OCI-LY3 (cell line): Measurements from ENCODE around the gene FABP1.

Source experiments
- H2AFZ ChIP-seq: fragments of 200-600, 300-600 bp; shearing (Covaris generic); 2 replicates; pipeline ENCODE4 v1.6.0; 2014; ENCODE audit warnings: antibody characterized with exemption, low read depth, low read length
- H3K27ac ChIP-seq: fragments of 200-600, 300-600 bp; sonication (generic); 2 replicates; pipeline ENCODE4 v1.5.1; 2014; ENCODE audit warnings: mild to moderate bottlenecking, low read length, moderate library complexity, mixed read lengths
- H3K27me3 ChIP-seq: fragments of 200-600, 300-600 bp; sonication (generic); 2 replicates; pipeline ENCODE4 v1.6.1; 2014; ENCODE audit warnings: low read depth, low read length, mixed read lengths
- H3K36me3 ChIP-seq: fragments of 200-600, 300-600 bp; sonication (generic); replicated peaks from 2 replicates; pipeline ENCODE3; 2014; ENCODE audit warnings: low read depth, low read length, mixed read lengths
- H3K4me1 ChIP-seq: fragments of 300-600, 200-600 bp; sonication (generic); 2 replicates; pipeline ENCODE4 v1.6.1; 2014; ENCODE audit warnings: low read length, mixed read lengths
- H3K4me2 ChIP-seq: fragments of 200-600, 300-600 bp; sonication (generic); 2 replicates; pipeline ENCODE4 v1.6.1; 2014; ENCODE audit warnings: low read length, mixed read lengths
- H3K4me3 ChIP-seq: fragments of 300-600, 200-600 bp; sonication (generic); 2 replicates; pipeline ENCODE4 v1.5.1; 2014; ENCODE audit warnings: antibody characterized with exemption, mild to moderate bottlenecking, low read length, moderate library complexity
- H3K79me2 ChIP-seq: fragments of 300-600, 200-600 bp; shearing (Covaris generic); 2 replicates; pipeline ENCODE4 v1.6.1; 2014; ENCODE audit warnings: mild to moderate bottlenecking, low read length, mixed read lengths
- H3K9ac ChIP-seq: fragments of 300-600, 200-600 bp; shearing (Covaris generic); 2 replicates; pipeline ENCODE4 v1.6.0; 2014; ENCODE audit warnings: mild to moderate bottlenecking, low read length, moderate library complexity
- H3K9me3 ChIP-seq: fragments of 200-600, 300-600 bp; shearing (Covaris generic); 2 replicates; pipeline ENCODE4 v1.6.1; 2014; ENCODE audit warnings: low read length, mixed read lengths; ENCODE audit not compliant: insufficient read depth
- H4K20me1 ChIP-seq: fragments of 200-600, 300-600 bp; sonication (generic); 2 replicates; pipeline ENCODE4 v1.6.1; 2016; ENCODE audit warnings: low read length, mixed read lengths; ENCODE audit not compliant: insufficient read depth
- EZH2phosphoT487 ChIP-seq: fragments of 200-600 bp; shearing (Covaris generic); IDR thresholded peaks from 2 replicates; pipeline ENCODE4 v1.6.1; 2018; ENCODE audit warnings: antibody characterized with exemption, mixed run types, low read depth
- TF ChIP-seq, protein P1 (sequence below): fragments of 200-600, 300-600 bp; sonication (generic); IDR thresholded peaks from 2 replicates; pipeline ENCODE4 v1.5.1; 2014; ENCODE audit warnings: antibody characterized with exemption, low read length, low read depth

FABP1 gene

GRCh38 chr2:88087073-88087472 is 40.8 kb downstream of the FABP1 start:
- H3K4me2 ChIP-seq, result no peak overlapping the region
- H3K27me3 ChIP-seq, result no peaks in the 10 kb centered on the region
- TF ChIP-seq, protein P1, sequence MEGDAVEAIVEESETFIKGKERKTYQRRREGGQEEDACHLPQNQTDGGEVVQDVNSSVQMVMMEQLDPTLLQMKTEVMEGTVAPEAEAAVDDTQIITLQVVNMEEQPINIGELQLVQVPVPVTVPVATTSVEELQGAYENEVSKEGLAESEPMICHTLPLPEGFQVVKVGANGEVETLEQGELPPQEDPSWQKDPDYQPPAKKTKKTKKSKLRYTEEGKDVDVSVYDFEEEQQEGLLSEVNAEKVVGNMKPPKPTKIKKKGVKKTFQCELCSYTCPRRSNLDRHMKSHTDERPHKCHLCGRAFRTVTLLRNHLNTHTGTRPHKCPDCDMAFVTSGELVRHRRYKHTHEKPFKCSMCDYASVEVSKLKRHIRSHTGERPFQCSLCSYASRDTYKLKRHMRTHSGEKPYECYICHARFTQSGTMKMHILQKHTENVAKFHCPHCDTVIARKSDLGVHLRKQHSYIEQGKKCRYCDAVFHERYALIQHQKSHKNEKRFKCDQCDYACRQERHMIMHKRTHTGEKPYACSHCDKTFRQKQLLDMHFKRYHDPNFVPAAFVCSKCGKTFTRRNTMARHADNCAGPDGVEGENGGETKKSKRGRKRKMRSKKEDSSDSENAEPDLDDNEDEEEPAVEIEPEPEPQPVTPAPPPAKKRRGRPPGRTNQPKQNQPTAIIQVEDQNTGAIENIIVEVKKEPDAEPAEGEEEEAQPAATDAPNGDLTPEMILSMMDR, result no peak
- no peak for TF ChIP-seq EZH2phosphoT487
- no peak overlapping the region for H3K27ac ChIP-seq
- H3K4me3 ChIP-seq, result no peak overlapping the region
- no peaks in the 10 kb centered on the region for H3K36me3 ChIP-seq
- H3K9me3 ChIP-seq, result no peaks in the 10 kb centered on the region
- no peak overlapping the region for H3K9ac ChIP-seq
- no peaks in the 10 kb centered on the region for H4K20me1 ChIP-seq
- no peaks in the 10 kb centered on the region for H3K4me1 ChIP-seq
- no peaks in the 10 kb centered on the region for H3K79me2 ChIP-seq
- H2AFZ ChIP-seq, result no peak overlapping the region

DNA sequence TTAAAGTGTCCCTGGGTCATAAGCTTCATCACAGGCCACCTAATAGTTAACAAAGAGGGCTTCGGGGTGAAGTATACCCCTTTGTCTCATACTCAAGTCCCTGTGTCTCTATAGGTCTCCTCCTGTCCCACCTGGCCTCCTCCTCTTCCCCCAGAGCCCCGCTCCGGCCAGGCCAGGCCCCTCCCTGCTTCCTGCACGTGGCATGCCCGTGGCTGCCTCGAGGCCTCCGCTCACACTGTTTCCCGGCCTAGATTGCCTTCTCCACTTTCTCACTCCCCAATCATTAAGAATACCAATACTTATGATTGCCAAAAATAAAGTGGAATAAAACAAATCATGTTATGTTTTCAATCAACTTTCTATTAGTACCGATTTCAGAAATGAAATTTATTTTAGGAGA is 41.5 kb downstream of the FABP1 start:
- Histone ChIP-seq H2AFZ (no peak overlapping the region), H3K9ac (no peak overlapping the region), H3K4me2 (no peak overlapping the region), H4K20me1 (no peaks in the 10 kb centered on the region), H3K4me1 (no peaks in the 10 kb centered on the region), H3K4me3 (no peak overlapping the region), H3K36me3 (no peaks in the 10 kb centered on the region), H3K27me3 (no peaks in the 10 kb centered on the region), H3K27ac (no peak overlapping the region), H3K9me3 (no peaks in the 10 kb centered on the region), H3K79me2 (no peaks in the 10 kb centered on the region)
- no peak for TF ChIP-seq EZH2phosphoT487
- TF ChIP-seq, protein P1, result no peak

- Histone ChIP-seq H3K79me2 (no peaks in the 10 kb centered on the region), H4K20me1 (no peaks in the 10 kb centered on the region), H3K4me1 (no peaks in the 10 kb centered on the region), H3K4me3 (no peak overlapping the region), H3K9ac (no peak overlapping the region), H3K27me3 (no peaks in the 10 kb centered on the region), H3K4me2 (no peak overlapping the region), H3K27ac (no peak overlapping the region), H3K36me3 (no peaks in the 10 kb centered on the region), H2AFZ (no peak overlapping the region), H3K9me3 (no peaks in the 10 kb centered on the region)
- TF ChIP-seq EZH2phosphoT487, result no peak
- TF ChIP-seq, protein P1, result no peak
These were observed 42.3 kb downstream of the FABP1 start for GRCh38 chr2:88085602-88086001.

DNA sequence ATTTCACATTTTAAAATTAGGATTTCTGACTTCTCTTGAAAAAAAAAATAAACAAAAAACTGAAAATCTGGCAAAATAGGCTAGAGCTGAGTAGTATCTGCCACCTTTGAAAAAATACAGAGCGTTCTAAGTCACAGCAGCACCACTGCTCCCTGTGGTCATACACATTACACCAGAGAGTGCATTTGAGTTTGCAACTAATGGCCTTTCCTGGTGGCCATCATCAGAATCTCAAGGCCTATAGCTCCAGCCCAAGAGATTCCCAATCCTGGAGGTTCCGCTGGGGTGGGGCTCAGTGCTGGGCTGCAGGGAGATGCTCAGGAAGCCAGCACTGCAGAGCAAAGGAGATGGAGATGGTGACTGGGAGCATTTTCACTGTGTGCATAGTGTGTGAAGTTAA is 42.8 kb downstream of the FABP1 start:
- H3K79me2 ChIP-seq, result no peaks in the 10 kb centered on the region
- no peaks in the 10 kb centered on the region for H3K27me3 ChIP-seq
- H3K9me3 ChIP-seq, result no peaks in the 10 kb centered on the region
- H3K27ac ChIP-seq, result no peak overlapping the region
- H2AFZ ChIP-seq, result no peak overlapping the region
- no peaks in the 10 kb centered on the region for H4K20me1 ChIP-seq
- no peak overlapping the region for H3K4me3 ChIP-seq
- H3K4me1 ChIP-seq, result no peaks in the 10 kb centered on the region
- TF ChIP-seq, protein P1, result no peak
- no peak for TF ChIP-seq EZH2phosphoT487
- H3K9ac ChIP-seq, result no peak overlapping the region
- H3K4me2 ChIP-seq, result no peak overlapping the region
- H3K36me3 ChIP-seq, result no peaks in the 10 kb centered on the region
